ENCODE results near the gene MARK2.

- no peak for TF ChIP-seq FOXM1 (IDR thresholded peaks at IDR 0.05; ENCODE audit: borderline replicate concordance, low read depth)
- TF ChIP-seq MAX (IDR thresholded peaks at IDR 0.05) = no peak
- no peak for TF ChIP-seq EP300 (IDR thresholded peaks at IDR 0.05; ENCODE audit: borderline replicate concordance)
- no peak for TF ChIP-seq USF1 (IDR thresholded peaks at IDR 0.05)
These were observed 12.0 kb downstream of the MARK2 start for GRCh38 chr11:63850920-63851319.

All from Ishikawa (cell line).